HL-60/S4 treated with retinoic acid at 250 ng/mL for 4 days and 3 days (cell line): ENCODE measurements around the gene PSG3.
"Not testable (repeated sequence)": the region's sequence is repeated elsewhere in the genome, so short reads cannot be mapped to it uniquely, and the experiment has no call there.

ENCODE experiments used
- in situ Hi-C: fragments of 300-500 bp; cut with MboI; formaldehyde crosslinking; loops from 2 replicates; pipeline ENCODE4 v1.7.0; 2022; ENCODE audit warnings: low sequenced_read_pairs

PSG3 gene

GRCh38 chr19:42695811-42696503 lies 44.3 kb downstream of the PSG3 start:
- in situ Hi-C loops, result no loop called here

- in situ Hi-C loops, result no loop called here
These were observed 46.4 kb downstream of the PSG3 start for GRCh38 chr19:42693760-42694350.

- in situ Hi-C loops, result no loop called here
These were observed 56.3 kb downstream of the PSG3 start for GRCh38 chr19:42683917-42684513.

GRCh38 chr19:42676326-42676725 lies 64.0 kb downstream of the PSG3 start:
- in situ Hi-C loops, result not testable (repeated sequence)

- in situ Hi-C loops, result not testable (repeated sequence)
These were observed 65.7 kb downstream of the PSG3 start for GRCh38 chr19:42674549-42674948.
